ENCODE data around the gene ENTHD1. TPM values are rescaled to one million over a fixed set of nuclear protein-coding genes. Genes with fewer than 3 reads are reported as not detected.
A peak's percentile ranks its signal among the peaks of the same experiment; 100 is the strongest.

Gene ENTHD1
- total and polyA plus RNA-seq, 9 of the 15 experiments (the other 6 are each of a cell fraction or from before 2014, with no cell fraction given), result 0.13 to 0.98 (median 0.35) TPM

DNA sequence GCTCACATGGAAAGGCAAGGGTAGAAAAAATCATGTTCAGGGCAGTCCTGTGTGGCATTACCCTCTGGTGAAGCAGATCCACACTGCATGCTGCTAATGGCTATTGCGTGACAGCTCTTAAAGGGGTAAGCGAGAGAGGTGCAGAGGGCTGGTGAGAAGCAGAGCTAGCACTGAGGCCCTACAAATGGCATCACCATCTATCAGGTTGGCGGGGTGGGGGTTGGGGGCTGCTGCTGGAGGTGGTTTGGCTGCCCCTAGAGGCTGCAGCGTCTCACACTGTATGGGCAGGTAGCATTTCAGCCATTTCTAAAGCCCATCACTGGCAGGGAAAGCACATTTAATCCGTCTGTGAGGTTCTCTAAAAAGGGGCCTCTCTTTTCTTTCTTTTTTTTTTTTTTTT, 49.8 kb upstream of the ENTHD1 start (continued):
- peak; percentile 24 to 38 (median 36); a peak in 5 of 6 replicates for TF ChIP-seq CTCF (IDR thresholded peaks at IDR 0.05 in 2 of 3, conservative IDR thresholded peaks at IDR 0.05 in 1 of 3; ENCODE audit: insufficient read depth in 2 of 3, low read depth in 1 of 3, low read length in 3 of 3)
- no peak for TF ChIP-seq ZNF212 (CRISPR knock-in tag; IDR thresholded peaks at IDR 0.05)
- TF ChIP-seq, protein P1, sequence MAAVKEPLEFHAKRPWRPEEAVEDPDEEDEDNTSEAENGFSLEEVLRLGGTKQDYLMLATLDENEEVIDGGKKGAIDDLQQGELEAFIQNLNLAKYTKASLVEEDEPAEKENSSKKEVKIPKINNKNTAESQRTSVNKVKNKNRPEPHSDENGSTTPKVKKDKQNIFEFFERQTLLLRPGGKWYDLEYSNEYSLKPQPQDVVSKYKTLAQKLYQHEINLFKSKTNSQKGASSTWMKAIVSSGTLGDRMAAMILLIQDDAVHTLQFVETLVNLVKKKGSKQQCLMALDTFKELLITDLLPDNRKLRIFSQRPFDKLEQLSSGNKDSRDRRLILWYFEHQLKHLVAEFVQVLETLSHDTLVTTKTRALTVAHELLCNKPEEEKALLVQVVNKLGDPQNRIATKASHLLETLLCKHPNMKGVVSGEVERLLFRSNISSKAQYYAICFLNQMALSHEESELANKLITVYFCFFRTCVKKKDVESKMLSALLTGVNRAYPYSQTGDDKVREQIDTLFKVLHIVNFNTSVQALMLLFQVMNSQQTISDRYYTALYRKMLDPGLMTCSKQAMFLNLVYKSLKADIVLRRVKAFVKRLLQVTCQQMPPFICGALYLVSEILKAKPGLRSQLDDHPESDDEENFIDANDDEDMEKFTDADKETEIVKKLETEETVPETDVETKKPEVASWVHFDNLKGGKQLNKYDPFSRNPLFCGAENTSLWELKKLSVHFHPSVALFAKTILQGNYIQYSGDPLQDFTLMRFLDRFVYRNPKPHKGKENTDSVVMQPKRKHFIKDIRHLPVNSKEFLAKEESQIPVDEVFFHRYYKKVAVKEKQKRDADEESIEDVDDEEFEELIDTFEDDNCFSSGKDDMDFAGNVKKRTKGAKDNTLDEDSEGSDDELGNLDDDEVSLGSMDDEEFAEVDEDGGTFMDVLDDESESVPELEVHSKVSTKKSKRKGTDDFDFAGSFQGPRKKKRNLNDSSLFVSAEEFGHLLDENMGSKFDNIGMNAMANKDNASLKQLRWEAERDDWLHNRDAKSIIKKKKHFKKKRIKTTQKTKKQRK (IDR thresholded peaks at IDR 0.05; ENCODE audit: borderline replicate concordance, low read depth, low read length), result no peak
- TF ChIP-seq IRF2 (CRISPR knock-in tag; IDR thresholded peaks at IDR 0.05), result no peak
- no peak for TF ChIP-seq MTA2 (IDR thresholded peaks at IDR 0.05; ENCODE audit: low read depth)
- no peak for TF ChIP-seq HIVEP1 (CRISPR knock-in tag; IDR thresholded peaks at IDR 0.05)
- no peak for TF ChIP-seq NELFE (IDR thresholded peaks at IDR 0.05; ENCODE audit: insufficient read depth, insufficient read length)
- TF ChIP-seq BCLAF1 (IDR thresholded peaks at IDR 0.05; ENCODE audit: borderline replicate concordance in 1 of 2, control insufficient read depth in 1 of 2, low read depth in 2 of 2, low read length in 1 of 2), result no peak
- TF ChIP-seq, protein P2, sequence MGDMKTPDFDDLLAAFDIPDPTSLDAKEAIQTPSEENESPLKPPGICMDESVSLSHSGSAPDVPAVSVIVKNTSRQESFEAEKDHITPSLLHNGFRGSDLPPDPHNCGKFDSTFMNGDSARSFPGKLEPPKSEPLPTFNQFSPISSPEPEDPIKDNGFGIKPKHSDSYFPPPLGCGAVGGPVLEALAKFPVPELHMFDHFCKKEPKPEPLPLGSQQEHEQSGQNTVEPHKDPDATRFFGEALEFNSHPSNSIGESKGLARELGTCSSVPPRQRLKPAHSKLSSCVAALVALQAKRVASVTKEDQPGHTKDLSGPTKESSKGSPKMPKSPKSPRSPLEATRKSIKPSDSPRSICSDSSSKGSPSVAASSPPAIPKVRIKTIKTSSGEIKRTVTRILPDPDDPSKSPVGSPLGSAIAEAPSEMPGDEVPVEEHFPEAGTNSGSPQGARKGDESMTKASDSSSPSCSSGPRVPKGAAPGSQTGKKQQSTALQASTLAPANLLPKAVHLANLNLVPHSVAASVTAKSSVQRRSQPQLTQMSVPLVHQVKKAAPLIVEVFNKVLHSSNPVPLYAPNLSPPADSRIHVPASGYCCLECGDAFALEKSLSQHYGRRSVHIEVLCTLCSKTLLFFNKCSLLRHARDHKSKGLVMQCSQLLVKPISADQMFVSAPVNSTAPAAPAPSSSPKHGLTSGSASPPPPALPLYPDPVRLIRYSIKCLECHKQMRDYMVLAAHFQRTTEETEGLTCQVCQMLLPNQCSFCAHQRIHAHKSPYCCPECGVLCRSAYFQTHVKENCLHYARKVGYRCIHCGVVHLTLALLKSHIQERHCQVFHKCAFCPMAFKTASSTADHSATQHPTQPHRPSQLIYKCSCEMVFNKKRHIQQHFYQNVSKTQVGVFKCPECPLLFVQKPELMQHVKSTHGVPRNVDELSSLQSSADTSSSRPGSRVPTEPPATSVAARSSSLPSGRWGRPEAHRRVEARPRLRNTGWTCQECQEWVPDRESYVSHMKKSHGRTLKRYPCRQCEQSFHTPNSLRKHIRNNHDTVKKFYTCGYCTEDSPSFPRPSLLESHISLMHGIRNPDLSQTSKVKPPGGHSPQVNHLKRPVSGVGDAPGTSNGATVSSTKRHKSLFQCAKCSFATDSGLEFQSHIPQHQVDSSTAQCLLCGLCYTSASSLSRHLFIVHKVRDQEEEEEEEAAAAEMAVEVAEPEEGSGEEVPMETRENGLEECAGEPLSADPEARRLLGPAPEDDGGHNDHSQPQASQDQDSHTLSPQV (IDR thresholded peaks at IDR 0.05), result 0 out of 2 replicates have a peak, but pooled peaks have one; percentile 42
- TF ChIP-seq ZKSCAN8 (CRISPR knock-in tag; IDR thresholded peaks at IDR 0.05), result no peak
- no peak for TF ChIP-seq UBTF (IDR thresholded peaks at IDR 0.05; ENCODE audit: borderline replicate concordance in 1 of 2, low read depth in 2 of 2, low read length in 2 of 2)
- TF ChIP-seq ZNF12 (CRISPR knock-in tag; IDR thresholded peaks at IDR 0.05), result no peak

Data from K562 (cell line).